Heart left ventricle (tissue), 16 donors: ENCODE data around the gene NDST1. TPM values are rescaled to one million over a fixed set of nuclear protein-coding genes. Genes with fewer than 3 reads are reported as not detected.

Source experiments
- ATAC-seq, 4 donors: fragments of 200-7000 bp; cut with Tn5 transposase; one replicate each; pipeline ENCODE4 v1.9.1; 2020 to 2022; ENCODE audit warnings: moderate library complexity in 4 of 4, mild to moderate bottlenecking in 3 of 4, moderate number of reproducible peaks in 1 of 4
- DNase-seq, 5 donors: peaks; one replicate each; pipeline ENCODE4 v3.0.0-alpha.2; 2020
- H3K27ac ChIP-seq, 12 donors: fragments of 200-600 bp; sonication (generic) in 4 of 12; one replicate each; pipeline versions ENCODE4 v1.5.0 to v1.8.0; 2016 to 2022; ENCODE audit warnings: mild to moderate bottlenecking in 2 of 12
- H3K27me3 ChIP-seq, 9 donors: fragments of 200-600 bp; sonication (generic) in 2 of 9; one replicate each; pipeline versions ENCODE4 v1.5.1 to v1.8.0; 2016 to 2022; ENCODE audit warnings: mild to moderate bottlenecking in 3 of 9
- H3K36me3 ChIP-seq, 9 donors: fragments of 200-600 bp; sonication (generic) in 2 of 9; one replicate each; pipeline versions ENCODE4 v1.5.0 to v1.8.0; 2018 to 2022; ENCODE audit warnings: mild to moderate bottlenecking in 2 of 9
- H3K4me1 ChIP-seq, 12 donors: fragments of 200-600 bp; sonication (generic) in 4 of 12; one replicate each; pipeline versions ENCODE4 v1.5.0 to v1.8.0; 2016 to 2022; ENCODE audit warnings: mild to moderate bottlenecking in 3 of 12
- H3K4me3 ChIP-seq, 12 donors: fragments of 200-600 bp; sonication (generic) in 4 of 12; one replicate each; pipeline versions ENCODE4 v1.5.0 to v1.8.0; 2017 to 2022; ENCODE audit warnings: mild to moderate bottlenecking in 9 of 12, moderate library complexity in 4 of 12
- H3K9me3 ChIP-seq, 12 donors: fragments of 200-600 bp; sonication (generic) in 4 of 12; one replicate each; pipeline versions ENCODE4 v1.5.0 to v1.8.0; 2016 to 2022; ENCODE audit warnings: mild to moderate bottlenecking in 1 of 12
- CTCF ChIP-seq, 12 donors: fragments of 200-600 bp; sonication (generic) in 4 of 12; IDR thresholded peaks; one replicate each; pipeline versions ENCODE4 v1.5.0 to v1.8.0; 2018 to 2022; ENCODE audit warnings: antibody characterized with exemption in 12 of 12, mild to moderate bottlenecking in 5 of 12
- POLR2A ChIP-seq, 2 donors: fragments of 450-650 bp; IDR thresholded peaks; one replicate each; pipeline ENCODE4 v1.6.1; 2017; ENCODE audit warnings: antibody characterized with exemption in 2 of 2, mild to moderate bottlenecking in 2 of 2, moderate library complexity in 2 of 2
- WGBS, 4 donors: extraction: QIAGEN DNeasy Blood & Tissue Kit in 2 of 4; methylation state at CpG; one replicate each; pipeline versions ENCODE4 v1.1.5 to v1.1.7; 2013 to 2018; 5-methylcytosine and 5-hydroxymethylcytosine counted together
- intact Hi-C, 10 donors: fragments of 100-400 bp; cut with DNase I; formaldehyde crosslinking; loops; one replicate each; pipeline versions ENCODE4 v1.11.1 to v1.14.2; 2022
- polyA plus RNA-seq, 2 donors: library from polyadenylated mRNA; stranded (reverse); fragments of 200-250 nt; gene quantifications; one replicate each; pipeline ENCODE4 v1.2.3, GENCODE V29; 2013
- total RNA-seq, 9 donors: library from RNA; depleted of rRNA in 2 of 9; stranded (reverse); fragments of >200 nt in 2 of 9; fragmentation: NEBNext Ultra II Directional in 3 of 9; extraction: Animal tissue kit (Norgen Biotek cat#: 25700) in 3 of 9; gene quantifications; one replicate each; pipeline versions ENCODE4 v1.1.0 to v1.2.4, GENCODE V29; 2016 to 2023
- donor health status: ischemic (EF 13 %, LVEDD 7.1; RV severe dilation, severe dysfunction).
- donor health status: healthy with polysubstance abuse.
- donor health status: DM: no; HTN: yes; CAD: no.
- donor health status: DM: no; HTN: no; CAD: no.
- donor health status: ischemic (EF 25% LVEDD 6.9; RV normal size, moderate dysfunction).
- donor health status: ischemic (EF 25% LVEDD 5.7; RV mildly dilated, moderate dysfunction).
- donor health status: healthy.
- donor health status: DM: yes; HTN: yes; CAD: no.
- donor health status: ischemic (EF 35%, LVEDD 5.7; RV mildly dilated, moderate dysfunction).
- donor health status: nonischemic (EF 11% LVEDD 7.7; RV severe dilation, severe dysfunction).
- donor health status: DM: yes; HTN: yes; CAD: no.
- donor health status: PGD.
- donor health status: ischemic (EF 29% LVEDD 5.4; RV normal size, mild dysfunction).
- donor health status: nonischemic (EF 23%, LVEDD 6.1; RV moderate dilation, normal function).

NDST1 gene
- total and polyA plus RNA-seq, 11 donors: 32.1 to 156 (median 68.5) TPM

GRCh38 chr5:150497989-150498317 is 10.0 kb upstream of the NDST1 start:
- 41 to 66% (median 51%) methylated on average over 5 of the region's 5 CpGs for WGBS, 4 donors
- Histone ChIP-seq H3K27me3 (no peaks in the 10 kb centered on the region), H3K36me3 (peaks cover 0 to 9% (median 0%) of the 10 kb centered on the region in 9 donors), H3K27ac (peak overlapping the region; percentile 63 to 88 (median 82)), H3K4me3 (no peak overlapping the region), H3K9me3 (no peaks in the 10 kb centered on the region), H3K4me1 (peaks cover 21 to 80% (median 71%) of the 10 kb centered on the region in 12 donors)
- DNase-seq (no peak), ATAC-seq (peak in 1 of 4 donors; percentile 5)
- intact Hi-C loops: loop anchor here in 1 of 10 donors (5.0 kb wide), 1 partner anchor 36 kb away; no protein-coding TSS in a partner anchor
- TF ChIP-seq CTCF (IDR thresholded peaks at IDR 0.05) (no peak), POLR2A (IDR thresholded peaks at IDR 0.05) (no peak)

GRCh38 chr5:150498501-150498900 is 9.4 kb upstream of the NDST1 start:
- no peaks in the 10 kb centered on the region for H3K9me3 ChIP-seq
- no peak overlapping the region for H3K4me3 ChIP-seq
- peak overlapping the region; percentile 63 to 88 (median 82) for H3K27ac ChIP-seq
- ATAC-seq (peak in 1 of 4 donors; percentile 19), DNase-seq (no peak)
- no peaks in the 10 kb centered on the region for H3K27me3 ChIP-seq
- intact Hi-C loops: loop anchor here in 1 of 10 donors (5.0 kb wide), 1 partner anchor 36 kb away; no protein-coding TSS in a partner anchor
- peaks cover 0 to 9% (median 0%) of the 10 kb centered on the region in 9 donors for H3K36me3 ChIP-seq
- 48 to 60% (median 52%) methylated on average over 5 to 6 of the region's 6 CpGs for WGBS, 4 donors
- TF ChIP-seq CTCF (IDR thresholded peaks at IDR 0.05) (no peak), POLR2A (IDR thresholded peaks at IDR 0.05) (no peak)
- H3K4me1 ChIP-seq: peaks cover 25 to 80% (median 74%) of the 10 kb centered on the region in 12 donors

- intact Hi-C loops: loop anchor here in 1 of 10 donors (5.0 kb wide), 1 partner anchor 37 kb away; no protein-coding TSS in a partner anchor
Measured at GRCh38 chr5:150498971-150499370, 9.0 kb upstream of the NDST1 start.

More at GRCh38 chr5:150498971-150499370, 9.0 kb upstream of the NDST1 start:
- H3K27ac ChIP-seq: peak overlapping the region in 11 of 12 donors; percentile 63 to 88 (median 82)
- TF ChIP-seq POLR2A (IDR thresholded peaks at IDR 0.05) (no peak), CTCF (IDR thresholded peaks at IDR 0.05) (no peak)
- no peak overlapping the region for H3K4me3 ChIP-seq
- peaks cover 0 to 9% (median 0%) of the 10 kb centered on the region in 9 donors for H3K36me3 ChIP-seq
- H3K27me3 ChIP-seq: no peaks in the 10 kb centered on the region
- DNase-seq (no peak), ATAC-seq (no peak)
- no peaks in the 10 kb centered on the region for H3K9me3 ChIP-seq
- peaks cover 30 to 85% (median 79%) of the 10 kb centered on the region in 12 donors for H3K4me1 ChIP-seq
